CD4-positive, CD25-positive, alpha-beta regulatory T cell (primary cell): ENCODE measurements around the gene GID4. TPM values are rescaled to one million over a fixed set of nuclear protein-coding genes. Genes with fewer than 3 reads are reported as not detected.

Experiments used
- ATAC-seq, 2 donors: fragments of 150-1000 bp; cut with Tn5 transposase; one replicate each; pipeline ENCODE4 v1.10.0; 2021; ENCODE audit warnings: low read depth in 2 of 2, moderate number of reproducible peaks in 2 of 2, moderate library complexity in 1 of 2
- DNase-seq, 3 donors: peaks; one replicate each; pipeline versions ENCODE4 v3.0.0 to v3.0.0-alpha.2; 2012 to 2022; ENCODE audit warnings: mixed read lengths in 1 of 3
- H3K27ac ChIP-seq: one replicate; pipeline ENCODE4 v1.7.0; 2013; ENCODE audit warnings: mild to moderate bottlenecking, low read length; ENCODE audit not compliant: insufficient read depth, poor library complexity, severe bottlenecking
- H3K27me3 ChIP-seq: one replicate; pipeline ENCODE4 v1.7.0; 2013; ENCODE audit warnings: low read length; ENCODE audit not compliant: control insufficient read depth, insufficient read depth
- H3K36me3 ChIP-seq: one replicate; pipeline ENCODE4 v1.7.0; 2013; ENCODE audit warnings: mild to moderate bottlenecking, low read length, moderate library complexity; ENCODE audit not compliant: control insufficient read depth, insufficient read depth
- H3K4me1 ChIP-seq: 2 replicates; pipeline ENCODE4 v1.7.0; 2013; ENCODE audit warnings: mild to moderate bottlenecking, low read length; ENCODE audit not compliant: insufficient read depth, control insufficient read depth, poor library complexity, severe bottlenecking
- H3K4me3 ChIP-seq: one replicate; pipeline ENCODE4 v1.7.0; 2013; ENCODE audit warnings: low read depth, mild to moderate bottlenecking, low read length, moderate library complexity
- H3K9me3 ChIP-seq, 2 experiments: 1 replicate in 1 of 2; 2 replicates in 1 of 2; pipeline ENCODE4 v1.7.0; 2013; ENCODE audit warnings: low read length in 2 of 2, mild to moderate bottlenecking in 1 of 2, moderate library complexity in 1 of 2; ENCODE audit not compliant: control insufficient read depth in 2 of 2
- H3K27ac Mint-ChIP-seq, 3 donors: one replicate each; pipeline ENCODE4 v1.8.0; 2020 to 2022; ENCODE audit warnings: mild to moderate bottlenecking in 3 of 3, mixed read lengths in 3 of 3, moderate library complexity in 2 of 3
- H3K27me3 Mint-ChIP-seq: one replicate; pipeline ENCODE4 v1.8.0; 2022; ENCODE audit warnings: mild to moderate bottlenecking, mixed read lengths
- H3K36me3 Mint-ChIP-seq: one replicate; pipeline ENCODE4 v1.8.0; 2020; ENCODE audit warnings: mixed read lengths
- H3K4me1 Mint-ChIP-seq, 4 donors: one replicate each; pipeline ENCODE4 v1.8.0; 2020 to 2022; ENCODE audit warnings: mixed read lengths in 4 of 4, mild to moderate bottlenecking in 1 of 4
- H3K4me3 Mint-ChIP-seq, 4 donors: one replicate each; pipeline ENCODE4 v1.8.0; 2020 to 2022; ENCODE audit warnings: mild to moderate bottlenecking in 4 of 4, mixed read lengths in 4 of 4, moderate library complexity in 3 of 4
- H3K9me3 Mint-ChIP-seq, 7 donors: one replicate each; pipeline ENCODE4 v1.8.0; 2020 to 2022; ENCODE audit warnings: mixed read lengths in 7 of 7, mild to moderate bottlenecking in 3 of 7, moderate library complexity in 2 of 7
- polyA plus RNA-seq, 4 donors: library from polyadenylated mRNA; unstranded; fragments of 300-500 nt; fragmentation: Illumina TruSeq; gene quantifications; one replicate each; pipeline ENCODE4 v1.2.3, GENCODE V29; 2021
- total RNA-seq: library from RNA; stranded (reverse); gene quantifications from one replicate; pipeline ENCODE4 v1.2.3, GENCODE V29; 2022

GID4 gene
- total and polyA plus RNA-seq, 5 donors from 2014 or later = 5.1 to 7.3 (median 5.4) TPM

- H3K4me1 Mint-ChIP-seq = peaks cover 0 to under 1% (median 0%) of the 10 kb centered on the region in 4 donors
Measured at GRCh38 chr17:18018411-18018921, 20.7 kb upstream of the GID4 start.

GRCh38 chr17:18019838-18020154 lies 19.4 kb upstream of the GID4 start:
- ATAC-seq = no peak

More at GRCh38 chr17:18018411-18018921, 20.7 kb upstream of the GID4 start:
- Mint-ChIP-seq H3K36me3 (peaks cover 9% of the 10 kb centered on the region), H3K9me3 (no peaks in the 10 kb centered on the region), H3K27ac (no peak overlapping the region), H3K27me3 (no peaks in the 10 kb centered on the region), H3K4me3 (no peak overlapping the region)
- ATAC-seq (no peak), DNase-seq (no peak)
- Histone ChIP-seq H3K36me3 (peaks cover 21% of the 10 kb centered on the region), H3K27ac (no peak overlapping the region), H3K4me3 (no peak overlapping the region), H3K27me3 (no peaks in the 10 kb centered on the region), H3K9me3 (no peaks in the 10 kb centered on the region), H3K4me1 (no peaks in the 10 kb centered on the region)

GRCh38 chr17:18020971-18021370 lies 18.2 kb upstream of the GID4 start:
- no peaks in the 10 kb centered on the region for H3K9me3 Mint-ChIP-seq
- no peak overlapping the region for H3K4me3 Mint-ChIP-seq
- H3K36me3 Mint-ChIP-seq = peaks cover 21% of the 10 kb centered on the region
- Histone ChIP-seq H3K36me3 (peaks cover 14% of the 10 kb centered on the region), H3K27me3 (no peaks in the 10 kb centered on the region), H3K27ac (no peak overlapping the region), H3K4me1 (peaks cover 9% of the 10 kb centered on the region), H3K4me3 (no peak overlapping the region), H3K9me3 (no peaks in the 10 kb centered on the region)
- ATAC-seq = no peak
- H3K4me1 Mint-ChIP-seq = peaks cover 0 to 4% (median 3%) of the 10 kb centered on the region in 4 donors
- DNase-seq = no peak
- no peaks in the 10 kb centered on the region for H3K27me3 Mint-ChIP-seq
- H3K27ac Mint-ChIP-seq = no peak overlapping the region

More at GRCh38 chr17:18019838-18020154, 19.4 kb upstream of the GID4 start:
- peaks cover 22% of the 10 kb centered on the region for H3K36me3 ChIP-seq
- H3K9me3 Mint-ChIP-seq = no peaks in the 10 kb centered on the region
- no peaks in the 10 kb centered on the region for H3K9me3 ChIP-seq
- H3K27ac ChIP-seq = no peak overlapping the region
- H3K4me1 Mint-ChIP-seq = no peaks in the 10 kb centered on the region
- H3K27me3 Mint-ChIP-seq = no peaks in the 10 kb centered on the region
- no peak overlapping the region for H3K4me3 Mint-ChIP-seq
- no peaks in the 10 kb centered on the region for H3K4me1 ChIP-seq
- no peak overlapping the region for H3K4me3 ChIP-seq
- peaks cover 17% of the 10 kb centered on the region for H3K36me3 Mint-ChIP-seq
- no peaks in the 10 kb centered on the region for H3K27me3 ChIP-seq
- no peak overlapping the region for H3K27ac Mint-ChIP-seq
- DNase-seq = no peak

GRCh38 chr17:18021372-18021771 lies 17.8 kb upstream of the GID4 start:
- H3K27me3 Mint-ChIP-seq = no peaks in the 10 kb centered on the region

GRCh38 chr17:18025241-18025944 lies 13.8 kb upstream of the GID4 start:
- peak in 1 of 2 donors; percentile 77 for ATAC-seq
- no peak overlapping the region for H3K27ac ChIP-seq
- Mint-ChIP-seq H3K36me3 (peaks cover 18% of the 10 kb centered on the region), H3K4me3 (peak overlapping the region in 1 of 4 donors; percentile 68), H3K9me3 (no peaks in the 10 kb centered on the region), H3K27me3 (no peaks in the 10 kb centered on the region), H3K4me1 (peaks cover 0 to 4% (median 3%) of the 10 kb centered on the region in 4 donors), H3K27ac (peak overlapping the region in 1 of 3 donors; percentile 65)
- H3K27me3 ChIP-seq = no peaks in the 10 kb centered on the region
- no peak overlapping the region for H3K4me3 ChIP-seq
- peaks cover 26% of the 10 kb centered on the region for H3K36me3 ChIP-seq
- H3K4me1 ChIP-seq = peaks cover 12% of the 10 kb centered on the region
- peak in 1 of 3 donors; percentile 56 for DNase-seq
- no peaks in the 10 kb centered on the region for H3K9me3 ChIP-seq

More at GRCh38 chr17:18021372-18021771, 17.8 kb upstream of the GID4 start:
- H3K4me1 Mint-ChIP-seq = peaks cover 0 to 4% (median 3%) of the 10 kb centered on the region in 4 donors
- Histone ChIP-seq H3K27me3 (no peaks in the 10 kb centered on the region), H3K27ac (no peak overlapping the region), H3K9me3 (no peaks in the 10 kb centered on the region), H3K36me3 (peaks cover 17% of the 10 kb centered on the region), H3K4me1 (peaks cover 12% of the 10 kb centered on the region), H3K4me3 (no peak overlapping the region)
- no peaks in the 10 kb centered on the region for H3K9me3 Mint-ChIP-seq
- no peak overlapping the region for H3K4me3 Mint-ChIP-seq
- ATAC-seq (no peak), DNase-seq (no peak)
- no peak overlapping the region for H3K27ac Mint-ChIP-seq
- peaks cover 21% of the 10 kb centered on the region for H3K36me3 Mint-ChIP-seq

GRCh38 chr17:18025945-18026776 lies 13.0 kb upstream of the GID4 start:
- Histone ChIP-seq H3K9me3 (no peaks in the 10 kb centered on the region), H3K27me3 (no peaks in the 10 kb centered on the region), H3K36me3 (peaks cover 21% of the 10 kb centered on the region), H3K27ac (no peak overlapping the region), H3K4me3 (no peak overlapping the region), H3K4me1 (peaks cover 12% of the 10 kb centered on the region)
- ATAC-seq (no peak), DNase-seq (no peak)
- H3K27ac Mint-ChIP-seq = peak overlapping the region in 1 of 3 donors; percentile 58
- peaks cover 18% of the 10 kb centered on the region for H3K36me3 Mint-ChIP-seq
- H3K27me3 Mint-ChIP-seq = no peaks in the 10 kb centered on the region
- H3K4me3 Mint-ChIP-seq = no peak overlapping the region
- H3K9me3 Mint-ChIP-seq = no peaks in the 10 kb centered on the region
- peaks cover 0 to 4% (median 3%) of the 10 kb centered on the region in 4 donors for H3K4me1 Mint-ChIP-seq

GRCh38 chr17:18027280-18027679 lies 11.9 kb upstream of the GID4 start:
- Histone ChIP-seq H3K36me3 (peaks cover 16% of the 10 kb centered on the region), H3K27me3 (no peaks in the 10 kb centered on the region), H3K27ac (no peak overlapping the region), H3K4me1 (peaks cover 12% of the 10 kb centered on the region), H3K9me3 (no peaks in the 10 kb centered on the region), H3K4me3 (no peak overlapping the region)
- DNase-seq (no peak), ATAC-seq (no peak)
- Mint-ChIP-seq H3K4me1 (peaks cover under 1 to 4% (median 3%) of the 10 kb centered on the region in 4 donors), H3K36me3 (peaks cover 18% of the 10 kb centered on the region), H3K4me3 (no peak overlapping the region), H3K27me3 (no peaks in the 10 kb centered on the region), H3K27ac (no peak overlapping the region), H3K9me3 (no peaks in the 10 kb centered on the region)
